ENCODE results near the gene N4BP2.
"Not testable (repeated sequence)": the region's sequence is repeated elsewhere in the genome, so short reads cannot be mapped to it uniquely, and the experiment has no call there.

The N4BP2 gene

GRCh38 chr4:40056716-40057585 is at the start of gene N4BP2:
Gene N4BP2, plus strand, starts transcription at chr4:40056850. Its CDS starts 40,491 bp downstream, at chr4:40097341.
- DNase-seq: peak in 54 of 56 donors; percentile 12 to 82 (median 60)

- DNase-seq: no peak
Measured at GRCh38 chr4:40016007-40016406, 40.6 kb upstream of the N4BP2 start.

- DNase-seq: no peak
Measured at GRCh38 chr4:40020221-40020620, 36.4 kb upstream of the N4BP2 start.

- DNase-seq: not testable (repeated sequence)
Measured at GRCh38 chr4:40021116-40021515, 35.5 kb upstream of the N4BP2 start.

- not testable (repeated sequence) for DNase-seq
Measured at GRCh38 chr4:40024049-40024448, 32.6 kb upstream of the N4BP2 start.

- DNase-seq: no peak
Measured at GRCh38 chr4:40032785-40033184, 23.9 kb upstream of the N4BP2 start.

GRCh38 chr4:40033613-40034012 is 23.0 kb upstream of the N4BP2 start:
- no peak for DNase-seq

GRCh38 chr4:40038977-40039376 is 17.7 kb upstream of the N4BP2 start:
- no peak for DNase-seq

GRCh38 chr4:40040908-40041307 is 15.7 kb upstream of the N4BP2 start:
- DNase-seq: no peak

GRCh38 chr4:40043786-40044185 is 12.9 kb upstream of the N4BP2 start:
- no peak for DNase-seq

GRCh38 chr4:40046311-40046980 is 10.2 kb upstream of the N4BP2 start:
- DNase-seq: no peak

- no peak for DNase-seq
Measured at GRCh38 chr4:40053161-40053560, 3.5 kb upstream of the N4BP2 start.

- peak in 2 of 56 donors; percentile 27 to 48 for DNase-seq
Measured at GRCh38 chr4:40055511-40055862, 1.2 kb upstream of the N4BP2 start.

- peak in 49 of 56 donors; percentile 23 to 82 (median 56) for DNase-seq
Measured at GRCh38 chr4:40055863-40056715, 561 bp upstream of the N4BP2 start.

GRCh38 chr4:40057586-40058091 is 989 bp downstream of the N4BP2 start:
- DNase-seq: peak in 55 of 56 donors; percentile 2 to 89 (median 56)

GRCh38 chr4:40058121-40058520 is 1.5 kb downstream of the N4BP2 start:
- no peak for DNase-seq

- no peak for DNase-seq
Measured at GRCh38 chr4:40058854-40059253, 2.2 kb downstream of the N4BP2 start.

GRCh38 chr4:40059362-40059761 is 2.7 kb downstream of the N4BP2 start:
- no peak for DNase-seq

- DNase-seq: no peak
Measured at GRCh38 chr4:40065010-40065409, 8.4 kb downstream of the N4BP2 start.

GRCh38 chr4:40066651-40067050 is 10.0 kb downstream of the N4BP2 start:
- DNase-seq: no peak

GRCh38 chr4:40070387-40070786 is 13.7 kb downstream of the N4BP2 start:
- no peak for DNase-seq

GRCh38 chr4:40086421-40086820 is 29.8 kb downstream of the N4BP2 start:
- no peak for DNase-seq

Data from nucleus accumbens (tissue), 56 donors.